Right atrium auricular region (tissue), 2 donors: Measurements from ENCODE around the gene RNF217. TPM values are rescaled to one million over a fixed set of nuclear protein-coding genes. Genes with fewer than 3 reads are reported as not detected.
"Not testable (repeated sequence)": the region's sequence is repeated elsewhere in the genome, so short reads cannot be mapped to it uniquely, and the experiment has no call there.

ENCODE experiments used
- DNase-seq: peaks from one replicate; pipeline ENCODE4 v3.0.0-alpha.2; 2019; ENCODE audit warnings: low spot score
- H3K27ac ChIP-seq, 2 donors: fragments of 200-600 bp; sonication (generic); 1 replicate in 1 of 2; 2 replicates in 1 of 2; pipeline ENCODE4 v1.5.1; 2016 to 2019
- H3K27me3 ChIP-seq, 2 donors: fragments of 200-600 bp; sonication (generic); one replicate each; pipeline versions ENCODE4 v1.5.1 to v1.6.0; 2017 to 2019
- H3K36me3 ChIP-seq: fragments of 200-600 bp; sonication (generic); one replicate; pipeline ENCODE4 v1.5.1; 2016
- H3K4me1 ChIP-seq, 2 donors: fragments of 200-600 bp; sonication (generic); one replicate each; pipeline versions ENCODE4 v1.5.1 to v1.6.0; 2017 to 2019
- H3K4me3 ChIP-seq, 2 donors: fragments of 200-600 bp; sonication (generic); 1 replicate in 1 of 2; 2 replicates in 1 of 2; pipeline ENCODE4 v1.5.1; 2017 to 2019; ENCODE audit warnings: mild to moderate bottlenecking in 1 of 2, moderate library complexity in 1 of 2
- H3K9me3 ChIP-seq, 2 donors: fragments of 200-600 bp; sonication (generic); one replicate each; pipeline ENCODE4 v1.5.1; 2019
- total RNA-seq, 2 donors: library from RNA; depleted of rRNA; stranded (reverse); fragments of >200 nt; gene quantifications; one replicate each; pipeline ENCODE4 v1.1.0, GENCODE V29; 2016
- TF ChIP-seq, protein P1 (sequence below), 2 donors: fragments of 200-600 bp; sonication (generic); IDR thresholded peaks; one replicate each; pipeline ENCODE4 v1.5.1; 2019; ENCODE audit warnings: antibody characterized with exemption in 2 of 2

Gene RNF217
- total RNA-seq, 2 donors from 2014 or later: 12.7 to 14.1 TPM

DNA sequence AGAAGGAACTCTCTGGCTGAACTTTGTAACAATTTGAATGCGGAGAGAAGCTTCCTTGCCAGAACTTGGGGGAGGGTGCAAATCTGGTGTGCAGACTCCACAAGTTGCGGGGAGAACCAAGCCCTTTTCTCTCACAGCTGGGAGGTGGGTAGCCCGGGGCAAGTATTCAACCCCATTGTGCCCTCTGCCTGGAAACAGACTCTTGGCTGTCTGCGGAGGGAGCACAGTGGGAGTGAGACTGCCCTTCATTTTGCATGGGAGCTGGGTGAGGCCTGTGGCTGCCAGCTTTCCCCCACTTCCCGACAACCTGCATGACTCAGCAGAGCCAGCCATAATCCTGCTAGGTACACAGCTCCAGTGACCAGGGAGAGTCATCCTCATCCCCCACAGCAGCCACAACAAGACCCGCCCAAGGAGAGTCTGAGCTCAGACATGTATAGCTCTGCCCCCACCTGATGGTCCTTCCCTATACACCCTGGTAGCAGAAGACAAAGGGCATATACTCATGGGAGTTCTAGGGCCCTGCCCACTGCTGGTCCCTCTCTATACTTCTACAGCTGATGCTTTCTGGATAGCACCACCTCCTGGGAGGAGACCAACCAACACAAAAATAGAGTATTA is 161.9 kb downstream of the RNF217 start:
- DNase-seq: no peak
- Histone ChIP-seq H3K4me3 (no peak overlapping the region), H3K27ac (no peak overlapping the region), H3K36me3 (no peaks in the 10 kb centered on the region), H3K9me3 (no peaks in the 10 kb centered on the region), H3K27me3 (no peaks in the 10 kb centered on the region), H3K4me1 (no peaks in the 10 kb centered on the region)
- TF ChIP-seq, protein P1, sequence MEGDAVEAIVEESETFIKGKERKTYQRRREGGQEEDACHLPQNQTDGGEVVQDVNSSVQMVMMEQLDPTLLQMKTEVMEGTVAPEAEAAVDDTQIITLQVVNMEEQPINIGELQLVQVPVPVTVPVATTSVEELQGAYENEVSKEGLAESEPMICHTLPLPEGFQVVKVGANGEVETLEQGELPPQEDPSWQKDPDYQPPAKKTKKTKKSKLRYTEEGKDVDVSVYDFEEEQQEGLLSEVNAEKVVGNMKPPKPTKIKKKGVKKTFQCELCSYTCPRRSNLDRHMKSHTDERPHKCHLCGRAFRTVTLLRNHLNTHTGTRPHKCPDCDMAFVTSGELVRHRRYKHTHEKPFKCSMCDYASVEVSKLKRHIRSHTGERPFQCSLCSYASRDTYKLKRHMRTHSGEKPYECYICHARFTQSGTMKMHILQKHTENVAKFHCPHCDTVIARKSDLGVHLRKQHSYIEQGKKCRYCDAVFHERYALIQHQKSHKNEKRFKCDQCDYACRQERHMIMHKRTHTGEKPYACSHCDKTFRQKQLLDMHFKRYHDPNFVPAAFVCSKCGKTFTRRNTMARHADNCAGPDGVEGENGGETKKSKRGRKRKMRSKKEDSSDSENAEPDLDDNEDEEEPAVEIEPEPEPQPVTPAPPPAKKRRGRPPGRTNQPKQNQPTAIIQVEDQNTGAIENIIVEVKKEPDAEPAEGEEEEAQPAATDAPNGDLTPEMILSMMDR (IDR thresholded peaks at IDR 0.05): no peak

GRCh38 chr6:125125856-125126255 is 163.6 kb downstream of the RNF217 start:
- not testable (repeated sequence) for H3K9me3 ChIP-seq, H3K27ac ChIP-seq, H3K4me3 ChIP-seq, H3K4me1 ChIP-seq, H3K27me3 ChIP-seq, DNase-seq, H3K36me3 ChIP-seq

- Histone ChIP-seq H3K27me3 (no peaks in the 10 kb centered on the region), H3K4me1 (no peaks in the 10 kb centered on the region), H3K4me3 (no peak overlapping the region), H3K9me3 (no peaks in the 10 kb centered on the region), H3K36me3 (no peaks in the 10 kb centered on the region), H3K27ac (no peak overlapping the region)
- TF ChIP-seq, protein P1 (IDR thresholded peaks at IDR 0.05): no peak
- no peak for DNase-seq
Measured at GRCh38 chr6:125129354-125129753, 167.1 kb downstream of the RNF217 start.

DNA sequence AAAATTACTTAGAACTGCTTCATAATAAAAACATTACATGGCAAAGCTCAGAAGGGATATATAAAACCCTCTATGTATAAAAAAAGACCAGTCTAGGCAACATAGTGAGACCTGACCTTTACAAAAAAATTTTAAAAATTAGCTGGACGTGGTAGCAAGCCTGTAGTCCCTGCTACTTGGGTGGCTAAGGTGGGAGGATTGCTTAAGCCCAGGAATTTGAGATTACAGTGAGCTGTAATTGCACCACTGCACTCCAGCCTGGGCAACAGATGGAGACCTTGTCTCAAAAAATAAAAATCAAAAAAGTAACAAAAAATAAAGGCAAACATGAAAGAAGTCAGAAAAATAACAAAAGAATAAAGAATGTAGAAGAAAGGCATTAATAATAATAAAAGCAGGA is 169.8 kb downstream of the RNF217 start:
- H3K36me3 ChIP-seq: no peaks in the 10 kb centered on the region
- no peak overlapping the region for H3K27ac ChIP-seq
- no peaks in the 10 kb centered on the region for H3K27me3 ChIP-seq
- H3K4me3 ChIP-seq: no peak overlapping the region
- no peaks in the 10 kb centered on the region for H3K4me1 ChIP-seq
- no peak for DNase-seq
- no peaks in the 10 kb centered on the region for H3K9me3 ChIP-seq
- TF ChIP-seq, protein P1 (IDR thresholded peaks at IDR 0.05): no peak

DNA sequence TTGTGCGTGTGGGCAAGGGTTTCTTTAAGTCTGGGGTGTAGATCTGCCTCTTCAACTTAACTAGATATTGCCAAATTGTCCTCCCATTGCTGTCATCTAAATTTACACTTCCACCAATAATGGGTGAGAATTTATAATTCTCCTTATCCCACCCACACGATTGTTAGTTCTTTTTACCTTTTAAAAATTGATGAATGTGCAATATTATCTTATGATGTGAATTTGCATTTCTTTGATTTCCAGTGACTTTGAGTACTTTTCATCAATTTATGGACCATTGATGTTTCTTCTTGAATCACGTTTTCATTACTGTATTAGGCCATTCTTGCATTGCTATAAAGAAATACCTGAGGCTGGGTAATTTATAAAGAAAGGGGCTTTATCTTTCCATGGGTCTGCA is 174.1 kb downstream of the RNF217 start:
- Histone ChIP-seq H3K27me3 (no peaks in the 10 kb centered on the region), H3K27ac (no peak overlapping the region), H3K36me3 (no peaks in the 10 kb centered on the region), H3K9me3 (no peaks in the 10 kb centered on the region), H3K4me1 (no peaks in the 10 kb centered on the region), H3K4me3 (no peak overlapping the region)
- TF ChIP-seq, protein P1 (IDR thresholded peaks at IDR 0.05): no peak
- no peak for DNase-seq

GRCh38 chr6:125138083-125138482 is 175.8 kb downstream of the RNF217 start:
- Histone ChIP-seq H3K27ac (no peak overlapping the region), H3K36me3 (no peaks in the 10 kb centered on the region)
- TF ChIP-seq, protein P1 (IDR thresholded peaks at IDR 0.05): no peak

More at GRCh38 chr6:125138083-125138482, 175.8 kb downstream of the RNF217 start:
- Histone ChIP-seq H3K4me1 (no peaks in the 10 kb centered on the region), H3K9me3 (no peaks in the 10 kb centered on the region), H3K4me3 (no peak overlapping the region), H3K27me3 (no peaks in the 10 kb centered on the region)
- no peak for DNase-seq
